Thyroid gland (tissue), 4 donors: ENCODE results near the gene URM1.

ENCODE experiments used
- CTCF ChIP-seq, 6 experiments: fragments of 200-600 bp in 3 of 6; fragments of 450-650 bp in 3 of 6; sonication (generic) in 3 of 6; IDR thresholded peaks; one replicate each; pipeline ENCODE4 v1.5.1; 2016 to 2019; ENCODE audit warnings: antibody characterized with exemption in 6 of 6, mild to moderate bottlenecking in 2 of 6, inconsistent platforms in 1 of 6, moderate library complexity in 1 of 6
- POLR2A ChIP-seq, 2 donors: fragments of 450-650 bp; IDR thresholded peaks; one replicate each; pipeline ENCODE4 v1.6.1; 2017; ENCODE audit warnings: antibody characterized with exemption in 2 of 2, mild to moderate bottlenecking in 2 of 2, moderate library complexity in 1 of 2

GRCh38 chr9:128342971-128343680 is 28.0 kb upstream of the URM1 start:
- TF ChIP-seq POLR2A (IDR thresholded peaks at IDR 0.05): no peak
- no peak for TF ChIP-seq CTCF (IDR thresholded peaks at IDR 0.05)
